ENCODE results near the gene HHAT. TPM values are rescaled to one million over a fixed set of nuclear protein-coding genes. Genes with fewer than 3 reads are reported as not detected.

Gene HHAT
- total and polyA plus RNA-seq, 12 donors, result 0.81 to 4.3 (median 2.6) TPM

DNA sequence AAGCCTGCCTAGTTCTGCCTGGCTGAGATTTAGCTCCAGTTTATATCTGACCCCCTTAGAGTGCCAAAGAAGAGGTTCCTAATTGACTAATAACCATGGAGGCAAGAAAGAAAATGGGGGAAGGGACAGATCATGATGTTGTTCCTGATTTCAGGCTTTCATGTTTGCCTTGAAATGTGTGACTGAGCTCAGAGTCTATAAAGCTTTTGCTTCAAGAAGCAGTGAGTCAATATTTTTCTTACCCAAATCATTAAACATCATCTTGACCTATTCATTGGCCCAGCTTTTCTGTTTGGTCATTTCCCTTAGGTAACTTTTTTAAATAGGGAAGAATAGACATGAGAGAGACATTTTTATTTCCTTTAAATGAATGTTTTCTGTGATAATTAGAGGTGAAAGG, 55.9 kb downstream of the HHAT start:
- intact Hi-C loops (cut with DNase I), result no loop called here
- Histone ChIP-seq H3K27ac (no peak overlapping the region), H3K27me3 (no peaks in the 10 kb centered on the region), H3K36me3 (no peaks in the 10 kb centered on the region), H3K4me3 (no peak overlapping the region), H3K9me3 (peaks cover 0 to 4% (median 0%) of the 10 kb centered on the region in 11 donors), H3K4me1 (peaks cover 0 to 7% (median 0%) of the 10 kb centered on the region in 9 donors)
- TF ChIP-seq CTCF (IDR thresholded peaks at IDR 0.05), result no peak
- no peak for DNase-seq
- ATAC-seq, result no peak

- TF ChIP-seq CTCF (IDR thresholded peaks at IDR 0.05), result no peak
- Histone ChIP-seq H3K9me3 (peaks cover 0 to 4% (median 0%) of the 10 kb centered on the region in 11 donors), H3K4me1 (peaks cover 0 to 7% (median 0%) of the 10 kb centered on the region in 9 donors), H3K36me3 (no peaks in the 10 kb centered on the region), H3K4me3 (no peak overlapping the region), H3K27ac (no peak overlapping the region), H3K27me3 (no peaks in the 10 kb centered on the region)
- no peak for ATAC-seq
- intact Hi-C loops (cut with DNase I), result no loop called here
- DNase-seq, result no peak
These were observed 56.5 kb downstream of the HHAT start for GRCh38 chr1:210385228-210385627.

DNA sequence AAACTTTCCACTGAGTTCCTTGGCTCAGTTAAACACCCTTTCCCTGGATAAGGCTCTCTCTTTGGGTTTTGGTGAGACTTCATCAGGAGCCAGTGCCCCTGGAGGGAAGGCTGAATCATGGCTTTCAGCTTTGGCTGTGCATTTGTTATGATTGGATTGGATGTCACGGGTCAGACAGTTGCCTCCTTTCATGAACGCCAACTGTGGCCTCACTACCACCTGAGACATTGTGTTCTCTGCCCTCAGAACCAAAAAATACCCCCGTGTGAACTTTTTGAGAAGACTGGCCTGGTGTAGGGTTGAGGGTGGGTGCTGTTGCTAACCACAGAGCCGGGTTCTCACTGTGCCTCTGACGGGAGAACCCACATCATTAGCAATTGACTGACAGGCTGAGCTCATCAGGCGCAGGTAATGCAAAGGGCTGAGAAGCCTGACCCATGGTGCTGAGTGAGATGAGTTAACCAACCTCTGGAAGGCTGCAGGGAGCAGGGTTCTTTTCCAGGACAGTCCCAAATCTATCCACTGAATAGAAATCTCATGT, 65.6 kb downstream of the HHAT start:
- Histone ChIP-seq H3K27me3 (no peaks in the 10 kb centered on the region), H3K9me3 (peaks cover 0 to 5% (median 0%) of the 10 kb centered on the region in 11 donors), H3K27ac (peak overlapping the region in 8 of 10 donors; percentile 22 to 71 (median 58)), H3K36me3 (no peaks in the 10 kb centered on the region), H3K4me1 (peaks cover 0 to 21% (median 0%) of the 10 kb centered on the region in 9 donors), H3K4me3 (no peak overlapping the region)
- intact Hi-C loops (cut with DNase I), result loop anchor here in 1 of 10 donors (10.0 kb wide), 1 partner anchor 190 kb away; no protein-coding TSS in a partner anchor
- peak in 1 of 2 donors; percentile 21 for DNase-seq
- WGBS, 2 donors, result 67 to 76% methylated on average over 6 of the region's 6 CpGs
- peak in 7 of 8 donors; percentile 55 to 87 (median 72) for ATAC-seq
- no peak for TF ChIP-seq CTCF (IDR thresholded peaks at IDR 0.05)

DNA sequence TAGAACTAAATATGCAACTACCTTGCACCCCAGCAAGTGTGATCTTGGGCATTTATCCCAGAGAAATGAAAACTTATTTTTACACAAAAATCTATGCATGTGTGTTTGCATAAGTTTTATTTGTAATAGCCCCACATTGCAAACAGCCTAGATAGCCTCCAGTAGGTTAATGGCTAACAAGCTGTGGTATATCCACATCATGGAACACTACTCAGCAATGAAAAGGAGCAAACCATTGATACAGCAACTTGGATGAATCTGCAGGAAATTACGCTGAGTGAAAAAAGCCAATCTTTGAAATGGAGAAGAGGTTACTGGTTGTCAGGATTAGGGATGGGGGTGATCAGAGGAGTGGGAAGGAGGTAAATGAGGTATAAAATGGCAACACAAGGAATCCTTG, 67.8 kb downstream of the HHAT start:
- peaks cover 0 to 5% (median 0%) of the 10 kb centered on the region in 11 donors for H3K9me3 ChIP-seq
- no peak for TF ChIP-seq CTCF (IDR thresholded peaks at IDR 0.05)
- WGBS, 2 donors, result 100% methylated on average over 1 of the region's 1 CpG
- no peak for ATAC-seq
- H3K4me3 ChIP-seq, result no peak overlapping the region
- intact Hi-C loops (cut with DNase I), result loop anchor here in 3 of 10 donors (5.0 to 10.0 kb wide), 2 partner anchors 34 to 192 kb away; no protein-coding TSS in a partner anchor
- no peak overlapping the region for H3K27ac ChIP-seq
- DNase-seq, result no peak
- H3K36me3 ChIP-seq, result no peaks in the 10 kb centered on the region
- H3K4me1 ChIP-seq, result peaks cover 0 to 21% (median 0%) of the 10 kb centered on the region in 9 donors
- H3K27me3 ChIP-seq, result no peaks in the 10 kb centered on the region

All from heart right ventricle (tissue), 16 donors.